Measurements from ENCODE around the gene EIF6. TPM values are rescaled to one million over a fixed set of nuclear protein-coding genes. Genes with fewer than 3 reads are reported as not detected.

Gene EIF6
- total RNA-seq, 1 donor from 2014 or later = 124 TPM

GRCh38 chr20:35281506-35282101, 3.0 kb downstream of the EIF6 start:
- peaks cover 0 to 23% of the 10 kb centered on the region in 2 donors for H3K36me3 ChIP-seq

GRCh38 chr20:35280523-35280922, 4.0 kb downstream of the EIF6 start:
- H3K9me3 ChIP-seq = no peaks in the 10 kb centered on the region

More at GRCh38 chr20:35281506-35282101, 3.0 kb downstream of the EIF6 start:
- H3K4me1 ChIP-seq = peaks cover 56% of the 10 kb centered on the region
- H3K27me3 ChIP-seq = no peaks in the 10 kb centered on the region
- intact Hi-C loops (cut with DNase I) = no loop called here
- no peak overlapping the region for H3K27ac ChIP-seq
- H3K9me3 ChIP-seq = no peaks in the 10 kb centered on the region
- no peak for DNase-seq (ENCODE audit: extremely low spot score in 2 of 2)
- TF ChIP-seq CTCF (IDR thresholded peaks at IDR 0.05) (no peak), POLR2A (IDR thresholded peaks at IDR 0.05) (no peak), POLR2AphosphoS5 (IDR thresholded peaks at IDR 0.05; ENCODE audit: insufficient read depth in 1 of 2, low read depth in 1 of 2) (no peak)
- no peak overlapping the region for H3K4me3 ChIP-seq

GRCh38 chr20:35279533-35280174, 4.9 kb downstream of the EIF6 start:
- TF ChIP-seq CTCF (IDR thresholded peaks at IDR 0.05) (no peak), POLR2AphosphoS5 (IDR thresholded peaks at IDR 0.05; ENCODE audit: insufficient read depth in 1 of 2, low read depth in 1 of 2) (no peak), POLR2A (IDR thresholded peaks at IDR 0.05) (no peak)
- Histone ChIP-seq H3K27ac (peak overlapping the region; percentile 52), H3K36me3 (peaks cover 0 to 23% of the 10 kb centered on the region in 2 donors), H3K4me3 (no peak overlapping the region), H3K4me1 (peaks cover 66% of the 10 kb centered on the region), H3K27me3 (no peaks in the 10 kb centered on the region), H3K9me3 (no peaks in the 10 kb centered on the region)
- intact Hi-C loops (cut with DNase I) = no loop called here
- DNase-seq (ENCODE audit: extremely low spot score in 2 of 2) = no peak

More at GRCh38 chr20:35280523-35280922, 4.0 kb downstream of the EIF6 start:
- Histone ChIP-seq H3K4me3 (no peak overlapping the region), H3K27me3 (no peaks in the 10 kb centered on the region), H3K36me3 (peaks cover 0 to 23% of the 10 kb centered on the region in 2 donors), H3K4me1 (peaks cover 67% of the 10 kb centered on the region), H3K27ac (peak overlapping the region; percentile 40)
- no peak for DNase-seq (ENCODE audit: extremely low spot score in 2 of 2)
- intact Hi-C loops (cut with DNase I) = no loop called here
- TF ChIP-seq POLR2AphosphoS5 (IDR thresholded peaks at IDR 0.05; ENCODE audit: insufficient read depth in 1 of 2, low read depth in 1 of 2) = no peak
- TF ChIP-seq POLR2A (IDR thresholded peaks at IDR 0.05) = no peak
- TF ChIP-seq CTCF (IDR thresholded peaks at IDR 0.05) = no peak

- DNase-seq (ENCODE audit: extremely low spot score in 2 of 2) = no peak
These were observed 5.5 kb downstream of the EIF6 start for GRCh38 chr20:35279040-35279439.

More at GRCh38 chr20:35279040-35279439, 5.5 kb downstream of the EIF6 start:
- peak overlapping the region; percentile 87 for H3K27ac ChIP-seq
- no peaks in the 10 kb centered on the region for H3K9me3 ChIP-seq
- H3K27me3 ChIP-seq = no peaks in the 10 kb centered on the region
- peaks cover 0 to 23% of the 10 kb centered on the region in 2 donors for H3K36me3 ChIP-seq
- no peak overlapping the region for H3K4me3 ChIP-seq
- TF ChIP-seq POLR2A (IDR thresholded peaks at IDR 0.05) (no peak), CTCF (IDR thresholded peaks at IDR 0.05) (no peak), POLR2AphosphoS5 (IDR thresholded peaks at IDR 0.05; ENCODE audit: insufficient read depth in 1 of 2, low read depth in 1 of 2) (no peak)
- intact Hi-C loops (cut with DNase I) = no loop called here
- H3K4me1 ChIP-seq = peaks cover 65% of the 10 kb centered on the region
